Activated CD4-positive, alpha-beta T cell treated with anti-CD3 and anti-CD28 coated beads, Interleukin-10, Interleukin-2, amounts not matched to agents 100 ng/mL and 50 ng/mL, durations not matched to agents 16 hours and 8 hours (primary cell): Measurements from ENCODE around the gene STYXL2.

ENCODE experiments used
- DNase-seq: peaks from one replicate; pipeline ENCODE4 v3.0.0-alpha.2; 2020

Gene STYXL2

DNA sequence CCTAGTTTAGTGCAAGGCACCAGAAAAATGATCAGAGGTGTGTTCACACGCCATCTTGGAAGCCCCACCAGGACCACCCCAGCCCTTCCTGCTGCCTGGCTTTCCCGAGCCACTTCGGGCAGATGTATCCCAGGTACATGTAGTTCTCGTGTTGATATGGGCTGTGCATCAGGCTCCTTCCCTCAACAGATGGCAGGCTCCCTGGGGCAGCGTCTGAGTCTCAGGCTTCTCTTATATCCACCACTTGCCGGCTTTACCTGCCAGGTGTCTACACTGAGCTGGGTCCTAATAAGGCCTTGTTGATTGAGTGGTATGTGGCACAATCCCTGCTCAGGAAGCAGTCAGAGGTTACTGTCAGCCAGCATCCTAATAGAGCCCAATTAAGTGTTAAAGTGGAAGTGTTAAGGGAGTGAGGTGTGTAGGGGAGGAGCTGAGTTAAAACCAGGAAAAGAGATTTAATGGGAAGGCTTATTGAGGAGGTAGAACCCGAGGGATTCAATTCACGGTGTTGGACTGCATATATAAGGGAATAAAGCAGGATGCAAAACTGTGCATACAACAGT lies 12.2 kb upstream of the STYXL2 start:
- DNase-seq, result no peak

DNA sequence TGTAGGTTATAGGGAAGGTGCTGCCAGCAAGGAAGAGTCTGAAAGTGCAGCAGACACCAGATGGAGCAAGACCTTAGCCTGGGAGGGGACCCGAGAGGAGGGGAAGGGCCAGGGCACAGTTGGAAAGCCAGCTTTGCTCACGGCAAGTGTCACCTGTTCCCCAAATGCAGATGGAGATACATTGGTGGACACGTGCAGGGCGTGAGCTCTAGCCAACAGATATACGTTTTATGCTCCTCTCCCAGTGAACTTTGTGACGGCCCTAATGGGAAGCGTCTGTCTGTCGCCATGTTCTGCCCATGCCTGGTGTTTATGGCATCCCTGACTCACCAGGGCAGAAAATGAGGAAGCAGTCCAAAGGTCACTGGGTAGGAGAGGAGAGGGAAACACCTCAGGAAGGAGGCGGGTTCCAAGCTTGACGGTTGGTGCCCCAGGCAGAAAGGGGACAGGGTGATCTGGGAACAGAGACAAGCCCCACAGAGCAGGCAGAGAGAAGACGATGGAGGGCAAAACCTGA lies 11.3 kb upstream of the STYXL2 start:
- no peak for DNase-seq

DNA sequence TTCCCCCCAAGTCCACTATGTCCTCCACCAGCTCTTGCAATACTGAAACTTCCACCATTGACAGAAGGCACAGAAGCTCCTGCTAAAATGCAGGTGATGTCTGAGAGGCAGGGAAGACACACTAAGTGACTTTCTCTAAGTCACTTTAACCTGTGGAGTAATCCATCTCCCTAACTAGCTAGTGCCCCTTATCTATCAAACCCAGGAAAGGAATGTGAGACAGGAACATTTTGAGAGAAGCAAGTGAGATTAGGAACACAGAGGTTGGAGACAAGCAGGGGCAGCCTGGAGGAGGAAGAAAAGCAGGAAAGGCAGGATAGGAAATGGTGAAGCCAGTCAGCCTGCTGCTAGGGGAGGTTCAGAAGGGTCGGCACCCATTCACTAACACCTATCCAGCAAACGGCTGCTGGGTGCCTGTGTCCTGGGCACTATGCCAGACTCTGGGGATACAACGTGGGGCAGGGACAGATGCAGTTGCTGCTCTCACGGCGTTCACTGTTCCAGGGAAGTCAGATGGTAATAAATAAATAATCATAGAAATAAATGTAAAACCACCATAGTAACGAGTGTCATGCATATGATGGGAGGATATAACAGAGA lies 10.7 kb upstream of the STYXL2 start:
- no peak for DNase-seq

DNA sequence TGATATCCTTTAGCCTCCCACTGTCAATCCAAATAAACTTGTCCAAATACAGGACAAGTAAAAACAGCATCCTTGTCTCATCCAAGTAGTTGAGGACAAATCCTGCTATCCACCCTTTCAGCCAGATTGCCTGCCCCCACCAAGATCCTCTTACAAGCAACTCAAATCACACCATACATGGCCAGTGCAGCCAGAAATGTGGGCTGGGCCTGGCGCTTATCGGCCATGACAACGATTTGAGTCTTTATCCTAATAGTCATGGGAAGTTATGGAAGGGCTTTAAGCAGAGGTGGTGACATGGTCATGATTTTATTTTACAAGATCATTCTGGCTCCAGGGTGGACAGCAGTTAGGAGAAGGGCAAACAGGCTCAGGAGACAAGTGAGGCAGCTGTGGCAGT lies 10.0 kb upstream of the STYXL2 start:
- no peak for DNase-seq

DNA sequence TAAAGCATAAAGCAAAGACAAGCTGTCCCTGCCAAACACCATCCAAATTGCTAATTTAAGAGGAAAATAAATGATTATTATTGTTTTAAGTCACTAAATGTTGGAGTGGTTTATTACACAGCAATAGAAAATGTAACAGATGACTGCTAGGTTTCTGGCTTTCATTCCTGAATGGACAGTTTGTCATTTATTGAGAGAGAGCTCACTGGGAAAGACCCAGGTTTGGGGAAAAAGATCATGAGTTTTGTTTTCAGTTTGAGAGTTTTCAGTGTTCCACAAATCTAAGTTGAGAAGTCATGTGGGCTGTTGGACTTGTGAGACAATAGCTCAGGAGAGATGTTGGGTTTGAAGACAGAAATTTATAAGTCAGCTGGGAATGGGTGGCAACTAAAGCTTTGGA lies 9.1 kb upstream of the STYXL2 start:
- DNase-seq, result no peak

DNA sequence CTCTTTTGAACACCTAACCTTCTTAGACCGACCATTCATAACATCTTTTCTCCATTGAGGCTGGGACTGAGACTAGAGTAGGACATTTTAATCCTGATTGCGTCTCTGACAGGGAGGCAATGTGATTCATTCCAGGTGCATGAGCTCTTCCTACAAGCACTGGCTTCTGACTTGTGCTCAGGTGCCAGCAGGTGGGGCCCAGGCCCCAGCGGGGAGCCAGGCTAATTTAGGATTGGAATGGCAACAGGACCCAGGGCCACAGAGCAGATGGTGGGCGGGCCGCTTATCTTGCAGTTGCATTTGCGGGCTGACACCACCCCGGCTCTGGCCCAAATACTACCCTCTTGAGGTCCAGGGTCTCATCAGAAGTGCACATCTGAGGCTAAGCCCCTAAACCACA lies 7.8 kb upstream of the STYXL2 start:
- DNase-seq, result no peak

DNA sequence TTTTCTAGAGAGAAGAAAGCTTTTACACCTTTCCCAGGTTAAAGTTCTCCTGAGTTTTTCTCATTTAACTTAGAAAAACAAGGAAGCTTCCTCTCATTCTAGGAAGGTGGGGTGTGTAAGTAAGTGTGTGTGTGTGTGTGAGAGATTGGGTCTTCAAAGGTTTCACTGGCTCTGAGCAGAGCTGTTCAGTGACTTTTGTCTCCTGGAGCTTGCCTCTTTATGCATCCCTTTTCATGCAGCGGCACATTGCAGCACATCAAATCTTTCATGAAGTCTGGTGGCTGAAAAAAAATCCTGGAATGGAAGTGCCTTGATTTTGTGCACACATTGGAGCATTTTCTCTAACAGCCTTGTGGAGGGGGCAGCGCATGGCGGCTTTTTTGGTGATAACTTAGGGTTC lies 7.1 kb upstream of the STYXL2 start:
- DNase-seq, result no peak

DNA sequence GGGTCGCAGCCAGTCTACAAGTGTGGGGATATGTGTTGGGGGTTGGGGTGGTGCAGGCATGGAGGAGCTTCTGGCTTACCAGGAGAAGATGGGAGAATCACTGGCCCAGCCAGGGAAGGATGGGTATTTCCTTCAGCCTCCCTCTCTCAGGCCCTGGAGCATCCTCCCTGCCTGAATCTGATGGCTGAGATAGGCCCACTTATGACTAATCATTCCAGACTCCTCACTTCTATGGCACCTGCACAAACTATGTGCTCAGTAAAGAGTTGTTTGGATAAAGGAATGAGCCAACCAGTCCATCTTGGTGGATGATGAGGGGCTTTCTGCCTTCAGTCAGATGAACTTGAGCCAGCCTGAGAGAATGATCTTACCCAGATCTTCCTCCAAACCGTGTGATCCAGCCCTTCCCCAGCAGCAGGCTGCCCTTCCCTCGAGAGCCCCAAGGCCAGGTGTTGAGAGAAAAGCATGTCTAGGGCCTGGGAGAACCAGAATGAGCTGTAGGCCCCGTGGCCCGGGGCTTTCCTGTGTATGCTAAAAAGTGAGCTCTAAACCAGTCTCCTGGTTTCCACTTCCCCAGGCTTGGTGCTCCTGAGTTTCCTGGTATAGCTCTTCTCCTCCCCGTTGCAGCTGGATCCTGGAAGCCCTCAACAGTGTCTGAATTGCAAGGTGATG lies 5.0 kb upstream of the STYXL2 start:
- no peak for DNase-seq

DNA sequence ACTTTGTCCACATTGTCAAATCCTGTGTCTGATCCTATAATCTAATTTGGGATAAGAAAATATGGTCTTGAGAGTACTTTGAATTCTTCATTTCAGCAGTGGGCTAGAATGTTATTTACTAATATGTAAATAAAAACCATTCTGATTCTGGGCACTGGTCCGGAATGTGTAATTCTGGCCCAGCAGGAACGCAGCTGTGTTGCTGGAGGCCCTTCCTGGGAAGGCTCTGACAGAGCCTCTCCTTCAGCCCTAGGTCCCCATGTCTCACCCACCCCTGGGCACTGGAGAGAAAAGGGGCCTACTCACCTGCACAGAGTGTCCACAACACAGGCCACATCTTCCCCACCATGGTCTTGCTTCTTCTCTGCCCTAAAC lies 3.9 kb upstream of the STYXL2 start:
- no peak for DNase-seq

DNA sequence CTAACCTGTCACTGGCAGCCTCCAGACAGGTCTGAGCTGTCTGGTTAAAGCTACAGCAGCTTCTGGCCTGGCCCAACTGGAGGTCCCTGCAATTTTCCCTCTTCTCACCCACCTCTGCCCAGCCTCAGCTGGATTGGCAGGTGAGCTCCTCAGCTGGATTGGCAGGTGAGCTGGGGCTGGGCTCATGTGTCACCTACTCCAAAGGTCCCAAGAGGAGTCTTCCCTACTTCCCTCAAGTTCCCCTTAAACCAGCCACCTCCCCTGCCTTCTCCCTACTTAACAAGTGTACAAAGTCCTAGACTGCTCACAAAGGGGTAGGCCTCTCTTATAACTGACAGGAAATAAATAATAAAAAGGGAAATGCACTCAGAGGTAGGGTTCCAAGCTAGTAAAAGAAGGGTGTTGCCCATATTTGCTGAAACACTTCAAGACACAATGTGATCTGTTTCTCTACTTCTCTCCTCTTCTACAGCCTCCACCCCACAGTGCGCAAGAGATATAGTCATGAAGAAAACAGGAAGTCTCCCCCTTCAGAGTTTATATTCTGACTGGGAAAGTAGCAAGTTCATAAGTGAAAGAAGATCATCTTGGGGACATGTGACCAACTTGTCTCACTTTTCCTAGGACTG lies 3.4 kb upstream of the STYXL2 start, which contains the start of gene GPA33:
Gene GPA33, minus strand, starts transcription at position 64 of the 629 bp plus-strand sequence. CDS start 90 bp downstream, outside the sequence.
- peak; percentile 26 for DNase-seq

DNA sequence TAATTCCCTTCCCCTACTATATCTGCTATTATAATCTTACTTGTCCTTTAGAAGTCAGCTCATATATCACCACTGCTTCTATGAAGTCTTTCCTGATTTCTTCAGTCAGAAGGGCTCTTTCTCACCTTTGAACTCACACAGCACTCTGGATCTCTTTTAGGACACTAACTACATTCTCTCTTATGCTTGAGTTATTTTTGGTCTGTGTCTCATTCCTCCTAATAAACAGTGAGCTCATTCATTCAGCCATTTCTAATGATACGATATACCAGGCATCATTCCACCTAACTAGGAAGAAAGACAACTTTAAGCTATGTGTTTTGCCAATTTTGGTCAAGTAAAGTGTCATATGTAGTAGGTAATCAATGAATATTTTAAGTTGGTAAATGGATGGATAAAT lies 1.2 kb upstream of the STYXL2 start:
- no peak for DNase-seq

DNA sequence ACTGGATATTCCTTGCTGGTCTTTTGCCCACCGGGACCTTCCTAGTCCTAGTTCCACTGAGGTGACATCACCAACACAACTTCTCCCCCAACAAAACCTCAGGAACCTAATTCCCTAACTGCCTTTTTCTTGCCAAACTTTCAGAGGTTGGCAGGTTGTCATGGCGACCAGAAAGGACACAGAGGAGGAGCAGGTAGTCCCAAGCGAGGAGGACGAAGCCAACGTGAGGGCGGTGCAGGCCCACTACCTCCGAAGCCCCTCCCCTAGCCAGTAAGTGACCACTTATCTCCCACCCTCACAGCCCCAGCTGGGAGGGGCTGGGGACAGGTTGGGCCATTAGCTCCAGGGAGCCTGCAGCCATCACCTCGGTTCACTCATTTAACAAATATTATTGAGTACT lies 815 bp downstream of the STYXL2 start:
- no peak for DNase-seq

DNA sequence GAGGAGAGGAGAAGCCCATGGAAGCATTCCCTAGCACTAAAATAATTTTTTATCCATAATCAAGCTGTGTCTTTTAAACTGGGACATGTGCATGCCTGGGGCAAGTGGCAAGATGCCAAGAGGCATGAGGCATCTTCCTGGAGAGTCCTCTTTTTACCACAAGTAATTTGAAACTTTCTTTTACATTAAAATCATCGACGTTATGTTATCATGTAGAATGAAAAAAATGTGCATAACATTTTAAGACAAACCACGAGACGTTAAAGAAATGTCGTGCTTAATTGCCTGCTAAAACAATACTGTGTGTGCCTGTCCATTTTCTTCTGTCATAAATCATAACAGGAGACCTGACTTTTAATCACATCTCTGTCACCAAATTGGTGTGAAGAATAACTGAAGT lies 1.5 kb downstream of the STYXL2 start:
- no peak for DNase-seq

DNA sequence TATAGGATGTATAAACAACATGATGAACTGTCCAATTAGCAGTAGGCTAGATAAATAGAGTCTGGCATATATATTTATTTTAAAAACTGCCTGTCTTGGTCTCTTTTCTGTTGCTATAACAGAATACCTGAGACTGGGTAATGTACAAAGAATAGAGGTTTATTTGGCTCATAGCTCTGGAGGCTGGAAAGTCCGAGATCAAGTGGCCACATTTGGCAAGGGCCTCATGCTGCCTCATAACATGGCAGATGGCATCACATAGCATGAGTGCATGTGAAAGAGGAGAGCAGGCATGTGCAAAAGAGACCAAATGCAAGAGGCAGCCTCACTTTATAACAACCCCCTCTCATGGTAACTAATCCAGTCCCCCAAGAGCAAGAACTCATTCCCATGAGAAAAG lies 6.0 kb downstream of the STYXL2 start:
- no peak for DNase-seq

DNA sequence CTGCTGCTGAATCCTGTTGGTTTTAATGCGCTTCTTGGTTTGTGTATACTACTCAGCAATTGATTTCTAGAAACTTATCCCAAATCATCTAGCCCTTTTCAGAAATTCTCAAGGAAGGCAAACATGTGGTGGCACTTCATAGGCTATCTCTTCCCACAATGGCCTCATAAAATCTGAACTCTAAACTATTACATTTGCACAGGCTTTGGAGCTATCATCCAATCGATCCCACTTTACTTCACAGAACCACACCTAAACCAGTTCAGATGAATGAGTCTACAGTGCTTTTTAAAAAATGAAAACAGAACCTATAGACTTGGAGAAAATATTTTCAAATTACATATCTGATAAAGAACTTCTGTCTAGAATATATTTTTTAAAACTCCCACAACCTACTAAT lies 6.9 kb downstream of the STYXL2 start:
- no peak for DNase-seq

DNA sequence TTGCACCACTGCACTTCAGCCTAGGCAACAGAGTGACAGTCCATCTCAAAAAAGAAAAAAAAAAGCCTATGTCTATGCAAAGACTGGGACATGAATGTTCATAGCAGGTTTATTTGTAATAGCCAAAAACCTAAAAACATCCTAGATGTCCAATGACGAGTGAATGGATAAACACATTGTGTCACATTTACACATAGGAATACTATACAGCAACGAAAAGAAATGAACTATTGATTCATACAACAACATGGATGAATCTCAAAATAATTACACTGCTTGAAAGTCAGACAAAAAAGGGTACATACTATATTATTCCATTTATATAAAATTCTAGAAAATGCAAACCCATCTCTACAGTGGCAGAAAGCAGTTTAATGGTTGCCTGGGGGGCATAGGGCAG lies 7.9 kb downstream of the STYXL2 start:
- no peak for DNase-seq

DNA sequence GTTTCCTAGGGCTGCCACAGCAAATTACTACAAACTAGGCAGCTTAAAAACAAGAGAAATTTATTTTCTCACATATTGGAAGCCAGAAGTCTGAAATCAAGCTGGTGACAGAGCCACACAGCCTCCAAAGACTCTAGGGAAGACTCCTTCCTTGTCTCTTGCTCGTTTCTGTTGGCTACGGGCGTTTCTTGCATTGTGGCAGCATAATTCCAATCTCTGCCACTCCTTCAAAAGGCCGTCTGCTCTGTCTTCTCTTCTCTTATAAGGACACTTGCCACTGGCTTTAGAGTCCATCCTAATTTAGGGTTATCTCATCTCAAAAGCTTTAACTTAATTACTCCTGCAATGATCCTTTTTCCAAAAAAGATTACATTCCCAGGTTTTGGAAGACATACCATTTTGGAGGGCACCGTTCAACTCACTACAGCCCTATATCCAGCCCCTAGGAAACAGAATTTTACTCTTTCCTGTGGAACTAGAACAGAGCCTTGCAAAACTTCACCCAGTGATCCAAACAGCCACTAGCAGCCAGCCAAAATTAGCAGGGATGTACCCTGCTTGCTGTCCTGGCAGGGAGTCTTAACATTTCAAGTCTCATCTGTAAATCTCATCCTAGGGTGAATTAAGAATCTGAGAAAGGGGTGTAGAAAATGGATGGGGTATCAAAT lies 9.2 kb downstream of the STYXL2 start:
- DNase-seq, result no peak

DNA sequence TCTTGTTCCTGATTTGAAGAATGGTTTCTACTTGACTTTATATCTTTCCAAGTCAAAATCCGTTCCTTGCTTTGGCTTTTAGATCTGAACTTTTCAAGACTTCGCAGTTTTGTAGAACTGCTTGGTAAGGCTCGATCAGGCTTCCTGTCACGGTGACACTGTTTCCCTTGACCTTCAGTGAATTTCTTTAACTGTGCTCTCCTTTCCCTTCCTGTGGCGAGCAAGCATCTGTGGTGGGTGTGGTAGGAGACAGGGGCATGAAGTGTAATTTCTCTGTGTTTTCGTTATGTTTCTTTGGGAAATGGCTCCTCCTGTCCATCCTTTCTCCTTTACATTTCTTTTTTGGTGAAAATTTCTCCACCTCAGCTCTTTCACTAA lies 10.4 kb downstream of the STYXL2 start:
- DNase-seq, result no peak

DNA sequence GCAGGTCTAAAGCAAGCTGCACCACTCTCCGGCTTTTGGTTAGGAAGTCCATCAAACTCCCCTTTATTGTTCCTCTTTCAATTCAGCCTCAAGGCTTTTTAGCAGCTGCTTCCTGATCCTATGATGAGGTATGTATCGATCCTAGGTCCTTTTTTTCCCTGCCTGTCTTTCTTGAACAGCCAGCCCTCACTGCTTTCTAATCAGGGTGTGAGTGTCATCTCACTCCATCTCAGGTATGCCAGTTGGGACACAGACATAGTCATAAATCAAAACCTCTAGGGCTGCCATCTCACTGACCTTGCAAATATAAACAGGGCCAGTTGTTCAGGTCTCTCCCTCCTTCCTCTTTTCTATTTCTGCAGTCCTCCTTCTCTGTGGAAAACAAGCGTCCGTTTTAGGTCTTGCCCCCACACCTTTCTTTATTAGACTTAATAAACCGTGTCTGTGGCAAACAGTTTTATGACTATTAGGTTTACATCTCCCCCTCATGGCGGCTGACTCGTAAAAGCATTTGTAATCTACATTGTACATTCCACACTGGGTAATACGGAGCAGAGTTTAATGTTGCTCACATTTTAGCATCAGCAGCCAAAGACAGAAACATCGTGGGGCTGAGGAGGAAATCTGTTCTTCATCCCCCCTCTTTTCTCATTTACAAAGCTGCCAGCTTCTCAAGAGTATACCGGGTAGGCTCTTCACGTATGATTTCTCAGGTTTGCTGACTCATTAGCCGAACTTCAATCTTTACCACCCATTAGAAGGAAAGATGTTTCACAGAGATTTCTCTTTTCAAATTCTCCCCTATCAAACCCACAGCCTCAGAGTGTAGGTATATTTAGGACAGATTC lies 11.6 kb downstream of the STYXL2 start:
- no peak for DNase-seq

DNA sequence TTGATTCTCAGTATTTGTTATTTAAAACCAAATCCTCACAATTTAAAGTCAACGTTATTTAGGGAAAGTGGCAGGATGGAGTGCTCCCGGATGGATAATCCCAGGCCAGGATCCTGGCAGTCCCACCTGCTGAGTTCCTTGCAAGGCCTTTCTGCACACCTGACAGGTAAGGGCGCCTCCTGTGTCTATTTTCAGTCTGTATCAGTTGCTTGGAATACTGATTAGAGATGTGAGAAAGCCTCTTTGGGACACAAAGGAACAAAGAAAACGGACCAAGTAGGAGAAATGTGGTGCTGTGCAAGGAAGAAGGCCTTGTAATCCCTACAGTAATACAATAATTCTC lies 12.2 kb downstream of the STYXL2 start:
- no peak for DNase-seq

DNA sequence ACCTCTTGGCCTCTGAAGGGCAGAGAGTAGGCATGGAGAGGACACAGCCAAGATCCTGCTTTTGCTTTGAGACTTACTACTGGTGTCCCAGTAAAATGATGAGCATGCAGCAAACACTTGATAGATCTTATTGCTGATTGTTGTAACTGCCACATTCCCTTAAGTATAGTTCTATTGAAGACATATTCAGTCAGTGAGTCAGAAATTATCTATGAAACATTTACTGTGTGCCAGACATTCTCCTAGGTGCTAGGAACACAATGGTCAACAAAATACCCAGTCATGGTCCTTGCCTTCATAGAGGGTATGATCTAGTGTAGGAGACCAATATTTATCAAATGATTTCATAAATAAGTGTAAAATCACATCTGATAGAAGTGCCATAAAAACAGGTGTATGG lies 13.6 kb downstream of the STYXL2 start:
- no peak for DNase-seq

DNA sequence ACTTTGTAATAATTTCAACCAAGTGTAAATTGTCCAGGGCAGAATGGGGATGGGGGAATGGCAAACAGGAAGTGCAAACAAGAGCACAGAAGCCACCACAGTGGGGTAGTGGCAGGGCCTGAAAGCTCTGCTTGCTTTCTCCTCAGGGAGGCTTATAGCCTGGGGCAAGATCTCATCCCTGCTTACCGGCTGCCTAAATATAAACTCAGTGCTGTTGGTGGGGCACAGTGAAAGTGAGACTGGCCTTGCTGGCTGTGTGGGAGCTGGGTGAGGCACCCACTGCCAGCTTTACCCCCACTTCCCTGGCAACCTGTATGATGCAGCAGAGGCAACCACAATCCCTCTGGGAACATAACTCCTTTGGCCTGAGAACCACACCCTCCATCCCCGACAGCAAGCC lies 15.2 kb downstream of the STYXL2 start:
- DNase-seq, result no peak

DNA sequence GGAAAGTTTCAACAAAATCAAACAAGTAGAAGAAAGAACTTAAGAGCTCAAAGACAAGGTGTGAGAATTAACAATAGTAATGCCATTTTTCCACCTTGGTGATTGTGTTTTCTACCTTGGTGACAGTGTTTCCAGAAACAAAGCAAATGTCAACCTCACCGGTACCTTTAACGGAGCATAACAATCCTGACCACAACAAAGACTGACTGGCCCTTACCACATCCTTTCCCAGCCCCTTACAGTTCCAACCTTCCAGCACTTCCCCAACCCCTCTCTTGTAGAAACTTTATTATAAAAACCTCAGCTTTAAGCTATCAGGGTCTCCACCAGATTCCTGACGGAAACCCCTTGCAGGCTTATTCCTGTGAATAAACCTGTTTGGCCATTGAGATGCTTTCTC lies 16.7 kb downstream of the STYXL2 start:
- DNase-seq, result peak; percentile 23
